NCI-H69 (cell line): ENCODE results near the gene AMH.
"Not testable (repeated sequence)": the region's sequence is repeated elsewhere in the genome, so short reads cannot be mapped to it uniquely, and the experiment has no call there.

ENCODE experiments used
- DNase-seq: peaks from one replicate; lab custom pipeline; 2025; lab: John Stamatoyannopoulos, UW

The AMH gene

DNA sequence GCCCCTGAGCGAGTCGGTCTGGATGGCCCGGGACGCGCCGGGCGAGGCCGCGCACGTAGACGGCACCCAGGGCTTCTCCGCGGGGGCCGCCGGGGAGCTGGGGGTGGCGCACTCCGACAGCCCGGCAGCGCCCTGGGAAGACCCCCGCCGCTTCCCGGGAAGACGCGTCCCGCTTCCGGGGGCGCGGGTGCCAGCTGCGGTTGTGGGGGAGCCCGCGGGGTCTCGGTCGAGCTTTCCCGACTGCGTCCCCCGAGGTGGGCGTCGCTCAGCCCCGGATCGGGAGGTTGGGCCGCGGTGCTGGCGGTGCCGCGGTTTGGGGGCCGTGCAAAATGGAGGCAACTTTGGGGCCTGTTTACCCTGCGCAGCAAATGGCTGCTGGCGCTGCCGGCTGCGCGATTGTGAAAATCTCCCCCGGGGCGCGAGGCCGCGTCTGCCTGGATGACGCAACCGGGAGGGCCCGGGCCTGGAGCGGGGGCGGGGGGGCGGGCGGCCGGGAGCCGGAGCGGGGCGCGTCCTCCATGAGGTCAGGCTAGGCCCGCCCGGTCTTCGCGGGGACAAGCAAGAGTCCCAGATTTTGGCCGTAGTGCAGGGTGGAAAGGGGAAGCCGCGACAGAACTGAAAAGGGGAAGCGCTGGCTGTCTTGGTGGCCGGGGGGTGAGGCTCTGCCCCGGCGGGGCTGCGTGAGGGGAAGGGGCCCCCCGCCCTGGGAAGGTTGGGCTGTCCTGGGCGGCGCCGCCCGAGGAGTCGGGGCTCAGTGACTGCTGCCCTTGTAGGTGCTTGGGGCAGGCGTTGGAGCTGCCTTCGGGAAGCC lies 21.5 kb downstream of the AMH start:
- peak; percentile 86 for DNase-seq

DNA sequence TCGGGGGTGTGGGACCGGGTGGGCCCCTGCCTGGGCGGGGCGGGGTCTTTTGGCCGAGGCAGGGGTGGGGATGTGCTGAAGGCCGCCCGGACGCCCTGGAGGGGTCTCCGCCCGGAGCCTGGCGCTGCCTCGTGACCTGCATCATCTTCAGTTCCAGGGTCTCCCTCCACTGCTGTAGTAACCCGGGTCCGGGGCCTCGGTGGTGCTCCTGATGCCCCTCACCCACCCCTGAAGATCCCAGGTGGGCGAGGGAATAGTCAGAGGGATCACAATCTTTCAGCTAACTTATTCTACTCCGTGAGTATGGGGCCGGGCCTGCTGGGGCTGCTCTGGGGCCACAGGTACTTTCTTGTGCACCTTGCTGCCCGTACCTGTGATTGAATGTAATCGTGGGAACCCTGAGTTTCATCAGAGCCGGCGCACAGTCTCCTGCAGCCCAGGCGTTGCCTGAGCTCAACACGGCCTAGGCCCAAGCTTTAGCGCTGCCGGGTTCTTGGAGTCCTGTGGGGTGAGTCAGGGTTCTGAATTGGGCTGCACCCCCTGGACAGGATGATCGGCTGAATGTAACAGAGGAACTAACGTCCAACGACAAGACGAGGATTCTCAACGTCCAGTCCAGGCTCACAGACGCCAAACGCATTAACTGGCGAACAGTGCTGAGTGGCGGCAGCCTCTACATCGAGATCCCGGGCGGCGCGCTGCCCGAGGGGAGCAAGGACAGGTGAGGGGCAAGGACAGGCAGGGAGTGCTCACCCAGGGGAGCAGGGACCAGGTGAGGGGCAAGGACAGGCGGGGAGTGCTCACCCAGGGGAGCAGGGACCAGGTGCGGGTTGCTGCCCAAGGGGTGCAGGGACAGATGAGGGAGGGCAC lies 22.3 kb downstream of the AMH start:
- no peak for DNase-seq

DNA sequence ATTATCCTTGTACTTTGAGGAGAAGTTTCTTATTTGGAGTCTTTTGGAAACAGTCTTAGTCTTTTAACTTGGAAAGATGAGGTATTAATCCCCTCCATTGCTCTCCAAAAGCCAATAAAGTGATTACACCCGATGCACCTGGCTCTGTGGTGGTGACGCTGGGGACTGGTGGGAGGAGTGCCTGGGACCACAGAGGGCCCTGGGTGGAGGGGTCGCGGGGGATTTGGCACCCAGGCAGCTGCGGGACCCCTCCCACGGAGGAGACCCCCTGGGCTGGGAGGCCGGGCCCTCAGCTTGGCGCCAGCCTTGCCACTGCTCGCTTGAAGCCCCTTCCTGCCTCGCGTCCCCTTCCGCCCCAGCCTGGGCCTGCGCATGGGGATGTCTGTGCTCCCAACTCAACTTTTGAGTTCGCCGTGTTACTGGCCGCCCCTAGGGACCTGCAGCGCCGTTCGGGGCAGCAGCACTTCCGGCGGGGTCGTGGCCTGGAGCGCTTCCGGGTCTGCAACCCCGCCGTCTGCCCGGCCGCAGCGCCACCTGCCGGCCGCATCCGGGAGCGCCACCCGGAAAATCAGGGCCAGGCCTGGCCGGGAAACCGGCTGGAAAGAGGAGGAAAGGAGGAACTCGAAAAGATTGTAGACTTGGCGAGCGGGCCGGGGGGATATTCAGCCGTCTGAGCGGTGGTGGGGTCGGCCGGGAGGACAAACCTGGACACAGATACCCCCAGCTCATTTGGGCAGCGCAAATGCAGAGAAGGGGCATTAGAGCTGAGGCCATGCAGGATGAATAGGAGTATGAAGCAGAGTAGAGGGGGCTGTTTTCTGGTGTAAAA lies 24.4 kb downstream of the AMH start:
- peak; percentile 70 for DNase-seq

DNA sequence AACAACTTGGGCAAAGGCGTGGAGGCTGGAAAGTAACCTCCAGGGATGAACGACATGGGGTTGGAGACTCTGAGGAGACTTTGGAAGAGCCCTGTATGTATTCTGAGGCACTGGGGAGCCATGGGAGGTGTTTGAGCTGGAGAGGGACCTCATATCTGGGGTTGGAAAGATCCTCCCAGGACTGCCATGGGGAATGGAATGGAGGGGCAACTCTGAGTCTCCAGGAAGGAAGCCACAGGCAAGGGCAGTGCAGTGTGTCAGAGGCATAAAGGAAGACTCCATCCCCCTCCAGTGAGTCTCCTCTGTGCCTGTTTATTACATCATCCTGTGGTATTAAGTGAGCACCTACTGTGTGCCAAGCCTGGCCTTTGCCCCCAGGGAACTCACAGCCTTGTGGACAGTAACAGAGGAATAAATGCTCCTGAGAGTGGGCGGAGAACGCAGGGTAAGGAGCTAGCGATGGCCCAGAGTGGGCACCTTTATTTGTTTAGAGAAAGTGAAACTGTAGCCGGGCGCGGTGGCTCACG lies 25.1 kb downstream of the AMH start:
- no peak for DNase-seq

DNA sequence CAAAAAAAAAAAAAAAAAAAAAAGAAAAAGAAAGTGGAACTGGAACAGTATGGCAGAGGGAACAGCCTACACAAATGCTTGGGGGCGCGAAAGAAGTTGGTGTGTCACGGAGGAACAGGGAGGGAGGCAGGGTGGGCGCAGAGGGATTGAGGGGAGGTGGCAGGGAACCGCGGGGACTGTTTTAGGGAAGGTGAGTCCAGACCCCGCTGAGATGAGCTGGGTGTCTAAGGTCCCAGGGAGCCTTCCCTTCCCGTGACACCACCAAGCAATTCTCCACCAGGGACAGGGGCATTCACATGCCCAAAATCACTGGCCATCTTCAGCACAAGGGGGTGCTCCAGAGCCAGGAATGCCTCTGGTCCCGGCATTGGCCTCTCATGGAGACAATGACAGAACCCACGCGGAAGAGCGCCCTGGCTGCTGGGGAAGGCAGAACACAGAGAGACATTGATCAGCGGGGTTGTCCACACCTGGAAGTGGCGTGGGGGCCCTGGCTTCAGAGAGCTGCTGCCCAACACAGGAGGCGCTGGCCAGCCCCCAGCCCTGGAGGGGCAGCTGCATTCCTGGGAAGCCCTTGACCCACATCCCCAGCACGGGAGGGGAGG lies 25.9 kb downstream of the AMH start:
- peak; percentile 72 for DNase-seq

DNA sequence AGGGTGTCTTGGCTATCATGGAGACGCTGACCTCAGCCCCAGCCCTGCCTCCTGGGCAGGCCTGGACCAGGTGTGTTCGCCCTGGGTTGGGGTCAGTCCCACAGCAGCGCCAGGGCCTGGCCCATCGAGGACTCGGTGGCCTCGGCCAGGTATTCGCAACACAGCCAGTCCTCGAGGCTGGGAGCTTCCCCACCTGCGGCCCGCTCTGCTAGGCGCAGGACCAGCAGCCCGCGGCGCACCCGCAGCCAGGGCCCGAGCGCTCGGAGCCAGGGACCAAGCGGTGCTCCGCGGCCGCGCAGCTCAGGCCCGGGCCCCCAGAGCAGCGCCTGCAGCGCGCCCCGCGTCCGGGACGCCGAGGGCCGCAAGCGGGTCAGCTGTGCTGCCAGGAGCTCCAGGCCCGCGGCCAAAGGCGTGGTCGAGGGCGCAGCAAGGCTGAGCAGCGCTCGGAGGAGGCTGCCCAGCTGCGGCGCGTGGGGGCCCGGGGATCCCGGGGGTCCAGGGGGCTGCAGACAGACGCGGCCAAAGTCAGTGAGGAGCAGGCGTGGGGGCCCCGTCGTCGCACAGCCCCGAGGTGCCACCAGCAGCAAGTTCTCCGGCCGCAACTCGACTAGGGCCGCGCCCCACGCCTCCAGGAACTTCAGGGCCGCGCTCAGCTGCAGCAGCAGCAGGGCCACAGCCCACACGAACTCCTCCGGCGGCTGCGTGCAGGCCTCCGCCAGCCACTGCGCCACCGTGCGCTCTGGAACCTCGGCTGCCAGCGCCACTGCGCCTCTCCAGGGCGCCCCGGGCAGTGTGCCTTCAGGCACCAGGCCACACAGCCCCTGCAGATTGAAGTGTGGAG lies 26.7 kb downstream of the AMH start:
- no peak for DNase-seq

DNA sequence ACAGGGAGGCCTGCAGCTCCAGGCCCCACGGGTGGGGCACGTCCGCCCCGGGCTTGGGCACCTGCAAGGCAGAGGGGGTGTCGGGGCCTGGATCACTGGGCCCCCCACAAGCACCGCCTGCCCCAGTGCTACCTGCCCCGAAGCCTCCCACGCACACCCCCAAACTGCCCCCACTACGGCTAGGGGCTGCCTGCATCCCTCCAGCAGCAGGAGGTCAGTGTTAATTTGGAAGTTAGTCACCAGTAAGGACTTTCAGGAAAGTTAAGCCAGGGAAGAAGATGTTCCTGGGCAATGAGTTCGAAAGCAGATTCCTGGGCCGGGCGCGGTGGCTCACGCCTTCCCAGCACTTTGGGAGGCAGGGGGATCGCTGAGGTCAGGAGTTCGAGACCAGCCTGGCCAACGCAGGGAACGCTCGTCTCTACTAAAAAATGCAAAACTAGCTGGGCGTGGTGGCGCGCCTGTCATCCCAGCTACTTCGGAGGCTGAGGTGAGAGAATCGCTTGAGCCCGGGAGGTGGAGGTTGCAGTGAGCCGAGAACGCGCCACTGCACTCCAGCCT lies 27.4 kb downstream of the AMH start:
- no peak for DNase-seq

DNA sequence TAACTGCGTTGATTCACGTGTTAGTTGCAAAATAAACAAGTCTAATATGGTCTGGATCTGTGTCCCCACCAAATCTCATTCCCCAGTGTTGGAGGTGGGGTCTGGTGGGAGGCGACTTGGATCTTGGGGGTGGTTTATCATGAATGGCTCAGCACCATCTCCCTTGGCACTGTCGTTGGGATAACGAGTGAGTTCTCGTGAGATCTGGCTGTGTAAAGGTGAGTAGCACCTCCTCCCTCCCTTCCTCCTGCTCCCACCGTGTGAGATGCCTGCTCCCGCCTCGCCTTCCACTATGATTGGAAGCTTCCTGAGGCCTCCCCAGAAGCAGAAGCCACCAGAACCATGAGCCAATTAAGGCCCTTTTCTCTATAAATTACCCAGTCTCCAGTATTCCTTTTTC lies 28.0 kb downstream of the AMH start:
- DNase-seq: no peak

DNA sequence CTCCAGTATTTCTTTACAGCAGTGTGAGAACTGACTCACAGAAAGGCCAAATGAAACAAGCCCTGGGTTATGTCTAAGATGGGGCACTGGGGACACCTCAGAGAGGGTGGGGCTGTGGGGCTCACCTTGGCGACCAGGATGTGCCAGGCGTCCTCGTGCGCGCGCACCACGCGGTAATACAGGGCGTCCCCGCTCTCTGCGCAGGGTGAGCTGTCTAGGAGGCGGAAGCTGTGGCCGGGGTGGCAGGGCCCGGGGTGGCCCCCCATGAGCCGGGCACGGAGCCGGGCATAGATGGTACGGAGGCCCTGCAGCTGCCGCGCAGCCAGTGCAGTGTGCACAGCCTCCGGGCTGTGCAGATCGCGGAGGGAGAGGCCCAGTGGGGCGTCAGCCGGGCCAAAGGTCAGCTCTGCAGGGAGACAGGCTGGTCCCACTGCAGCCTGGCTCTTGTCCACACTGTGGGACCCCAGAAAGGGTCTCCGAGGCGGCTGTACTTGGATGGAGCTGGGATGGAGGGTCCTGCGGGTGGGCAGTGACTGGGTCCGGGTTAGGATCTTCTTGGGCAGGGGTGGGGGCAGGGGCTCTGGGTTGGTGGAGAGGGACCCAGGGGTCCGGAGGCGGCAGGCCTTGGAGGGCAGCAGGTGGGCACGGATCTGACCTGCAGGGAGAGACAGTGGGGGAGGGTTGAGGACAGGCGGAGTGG lies 29.5 kb downstream of the AMH start:
- no peak for DNase-seq

DNA sequence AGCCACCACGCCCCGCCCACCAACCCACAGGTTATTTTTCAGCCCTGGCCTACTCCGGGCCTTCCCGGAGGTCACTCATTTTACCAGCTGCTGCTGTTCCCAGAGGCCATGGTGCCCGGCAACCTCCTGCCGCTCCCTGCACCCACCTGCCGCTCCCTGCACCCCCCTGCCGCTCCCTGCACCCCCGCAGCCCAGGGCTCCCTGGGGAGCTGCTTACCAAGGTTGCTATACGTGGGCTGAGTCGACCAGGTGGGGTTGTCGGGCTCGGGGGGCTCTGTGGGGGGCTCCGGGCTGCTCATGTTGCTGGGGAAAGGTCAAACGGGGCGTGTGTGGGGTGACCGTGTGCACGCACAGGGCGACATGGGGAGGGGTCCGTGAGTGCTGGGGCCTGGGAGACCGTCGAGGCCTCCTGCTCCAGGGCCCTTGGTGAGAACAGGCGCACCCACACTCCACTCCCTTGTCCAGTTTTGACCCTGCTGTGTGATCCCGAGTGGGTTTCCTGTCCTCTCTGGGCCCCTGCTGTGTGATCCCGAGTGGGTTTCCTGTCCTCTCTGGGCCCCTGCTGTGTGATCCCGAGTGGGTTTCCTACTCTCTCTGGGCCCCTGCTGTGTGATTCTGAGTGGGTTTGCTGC lies 31.6 kb downstream of the AMH start:
- DNase-seq: no peak

DNA sequence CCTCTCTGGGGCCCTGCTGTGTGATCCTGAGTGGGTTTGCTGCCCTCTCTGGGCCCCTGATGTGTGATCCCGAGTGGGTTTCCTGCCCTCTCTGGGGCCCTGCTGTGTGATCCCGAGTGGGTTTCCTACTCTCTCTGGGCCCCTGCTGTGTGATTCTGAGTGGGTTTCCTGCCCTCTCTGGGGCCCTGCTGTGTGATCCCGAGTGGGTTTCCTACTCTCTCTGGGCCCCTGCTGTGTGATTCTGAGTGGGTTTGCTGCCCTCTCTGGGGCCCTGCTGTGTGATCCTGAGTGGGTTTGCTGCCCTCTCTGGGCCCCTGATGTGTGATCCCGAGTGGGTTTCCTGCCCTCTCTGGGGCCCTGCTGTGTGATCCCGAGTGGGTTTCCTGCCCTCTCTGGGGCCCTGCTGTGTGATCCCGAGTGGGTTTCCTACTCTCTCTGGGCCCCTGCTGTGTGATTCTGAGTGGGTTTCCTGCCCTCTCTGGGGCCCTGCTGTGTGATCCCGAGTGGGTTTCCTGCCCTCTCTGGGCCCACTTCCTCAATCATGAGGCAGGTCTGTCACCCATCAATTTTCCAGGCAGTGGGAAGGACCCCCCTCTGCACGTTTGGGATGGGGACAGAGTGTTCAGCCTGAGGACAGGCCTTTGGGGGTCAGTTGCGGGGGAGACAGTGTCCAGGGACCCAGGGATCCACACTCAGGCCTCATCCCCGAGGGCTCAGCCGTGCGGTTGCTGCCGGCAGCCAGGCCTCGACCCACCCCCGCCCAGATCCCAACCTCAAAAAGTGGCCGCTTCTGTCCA lies 32.3 kb downstream of the AMH start:
- DNase-seq: not testable (repeated sequence)

DNA sequence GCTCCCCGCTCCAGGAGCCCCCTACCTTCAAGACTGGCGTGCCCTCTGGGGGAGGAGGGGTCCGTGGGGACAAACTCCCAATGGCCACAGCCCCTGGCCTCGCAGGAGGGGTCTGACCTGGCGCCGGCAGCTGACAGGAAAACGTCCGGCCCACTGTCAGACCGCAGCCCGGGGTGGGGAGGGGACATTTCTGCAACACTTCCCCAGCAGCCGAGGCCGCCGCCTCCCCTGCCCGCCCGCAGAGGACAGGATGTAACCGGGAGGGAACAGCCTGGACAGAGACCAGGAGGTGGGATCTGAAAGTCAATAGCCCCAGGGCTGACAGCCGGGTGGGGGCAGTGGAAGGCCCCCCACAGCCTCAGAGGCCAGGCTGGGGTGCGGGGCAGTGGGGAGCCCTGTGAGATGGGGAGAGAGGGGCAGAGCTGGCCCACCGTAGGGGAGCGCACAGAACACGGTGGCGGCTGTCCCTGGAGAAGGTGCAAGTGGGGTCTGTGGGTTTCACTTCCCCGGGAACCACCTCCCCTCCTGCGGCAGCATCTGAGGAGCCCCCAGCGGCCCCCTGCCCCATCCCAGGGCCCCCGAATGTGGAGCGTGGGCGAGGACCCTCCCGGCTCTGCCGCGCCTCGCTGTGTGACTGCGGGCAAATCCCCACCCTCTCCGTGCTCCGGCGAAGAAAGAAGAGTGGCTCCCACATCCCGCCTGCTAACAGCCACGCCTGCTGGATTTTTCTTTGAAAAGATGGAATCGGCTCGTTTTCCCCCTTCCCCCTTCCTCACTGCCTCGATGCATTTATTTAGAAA lies 33.1 kb downstream of the AMH start, which contains the start of gene PEAK3:
TSS of gene PEAK3 (minus strand) at position 114 of the 800 bp plus-strand sequence. CDS start 1,244 bp downstream, outside the sequence.
- peak; percentile 66 for DNase-seq

DNA sequence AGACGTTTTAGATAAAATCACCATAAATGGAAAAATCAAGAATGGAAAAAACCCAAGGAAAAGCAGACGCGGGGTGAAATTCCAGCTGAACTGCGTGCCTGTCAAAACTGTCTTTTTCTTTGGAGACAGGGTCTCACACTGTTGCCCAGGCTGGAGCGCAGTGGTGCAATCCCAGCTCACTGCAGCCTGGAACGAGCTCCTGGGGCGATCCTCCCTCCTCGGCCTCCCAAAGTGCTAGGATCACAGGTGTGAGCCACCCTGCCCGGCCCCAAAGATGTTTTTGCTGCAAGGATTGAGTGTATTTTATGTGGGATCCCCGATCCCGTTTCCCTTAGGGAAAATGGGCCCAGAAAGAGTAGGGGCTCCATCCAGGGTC lies 33.7 kb downstream of the AMH start:
- no peak for DNase-seq

DNA sequence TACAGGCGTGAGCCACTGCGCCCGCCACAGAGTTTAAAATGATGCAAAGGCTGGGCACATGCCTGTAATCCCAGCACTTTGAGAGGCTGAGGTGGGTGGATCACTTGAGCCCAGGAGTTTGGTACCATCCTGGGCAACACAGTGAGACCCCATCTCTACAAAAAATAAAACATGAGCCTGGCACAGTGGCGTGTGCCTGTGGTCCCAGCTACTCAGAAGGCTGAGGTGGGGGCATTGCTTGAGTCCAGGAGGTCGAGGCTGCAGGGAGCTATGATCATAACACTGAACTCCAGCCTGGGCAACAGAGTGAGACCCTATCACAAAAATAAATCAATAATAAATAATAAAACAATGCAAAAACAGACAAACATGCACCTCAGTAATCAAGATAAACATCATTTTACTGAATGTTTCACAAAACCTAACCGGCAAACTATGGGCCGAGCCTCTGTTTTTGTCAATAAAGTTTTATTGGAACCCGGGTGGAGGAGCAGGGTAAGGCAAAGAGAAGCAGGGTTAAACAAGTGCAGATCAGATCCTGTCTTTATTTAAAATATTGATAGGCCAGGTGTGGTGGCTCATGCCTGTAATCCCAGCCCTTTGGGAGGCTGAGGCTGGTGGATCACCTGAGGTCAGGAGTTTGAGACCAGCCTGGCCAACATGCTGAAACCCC lies 34.8 kb downstream of the AMH start:
- DNase-seq: no peak

DNA sequence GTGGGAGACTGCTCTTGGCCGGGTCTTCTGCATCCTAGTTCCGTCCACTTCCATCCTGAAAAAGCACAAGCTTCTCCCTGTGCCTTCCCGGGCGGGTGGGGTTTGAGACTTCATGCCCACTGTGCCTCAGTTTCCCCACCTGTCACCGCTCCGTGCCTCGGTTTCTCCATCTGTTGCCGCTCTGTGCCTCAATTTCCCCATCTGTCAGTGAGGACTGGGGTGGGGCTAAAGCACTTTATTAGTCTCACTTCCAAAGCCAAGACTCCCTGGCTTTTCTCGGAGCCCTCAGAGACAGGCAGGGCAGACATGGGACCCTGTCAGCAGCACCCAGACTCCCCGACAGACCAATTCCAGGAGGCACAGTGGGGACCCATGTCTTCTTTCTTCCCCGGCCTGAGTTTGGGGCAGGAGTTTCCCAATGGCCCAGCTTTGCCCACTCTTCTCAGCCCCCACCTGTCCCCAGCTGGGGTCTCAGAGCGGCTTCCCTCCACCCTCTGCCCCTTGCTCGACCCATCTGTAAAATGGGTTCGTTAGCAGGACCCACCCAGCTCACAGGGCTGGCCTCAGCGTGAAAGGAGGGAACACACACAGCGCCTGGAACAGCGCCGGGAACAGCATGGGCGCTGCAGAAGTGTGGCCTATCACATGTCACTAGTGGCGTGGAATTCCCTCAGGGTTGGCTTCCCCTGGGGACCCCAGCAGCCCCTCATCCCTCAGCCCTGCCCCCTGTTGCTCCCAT lies 37.4 kb downstream of the AMH start:
- no peak for DNase-seq
